ENCODE results near the gene TCP11L2.

DNA sequence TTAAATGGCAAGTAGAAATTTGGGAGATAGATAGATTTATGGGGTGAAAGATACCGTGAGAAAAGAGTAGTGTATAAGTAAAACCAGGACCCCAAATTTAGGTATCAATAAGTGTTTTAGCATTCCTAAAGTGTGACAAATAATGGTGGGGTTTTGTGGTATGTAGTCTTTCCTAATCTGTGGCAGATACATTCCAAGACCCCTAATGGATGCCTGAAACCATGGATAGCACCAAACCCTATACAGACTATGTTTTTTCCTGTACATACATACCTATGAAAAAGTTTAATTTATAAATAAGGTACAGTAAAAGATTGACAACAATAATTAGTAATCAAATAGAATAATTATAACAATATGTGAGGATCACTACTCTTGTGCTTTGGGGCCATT lies 14.4 kb upstream of the TCP11L2 start:
- TF ChIP-seq, protein P1, sequence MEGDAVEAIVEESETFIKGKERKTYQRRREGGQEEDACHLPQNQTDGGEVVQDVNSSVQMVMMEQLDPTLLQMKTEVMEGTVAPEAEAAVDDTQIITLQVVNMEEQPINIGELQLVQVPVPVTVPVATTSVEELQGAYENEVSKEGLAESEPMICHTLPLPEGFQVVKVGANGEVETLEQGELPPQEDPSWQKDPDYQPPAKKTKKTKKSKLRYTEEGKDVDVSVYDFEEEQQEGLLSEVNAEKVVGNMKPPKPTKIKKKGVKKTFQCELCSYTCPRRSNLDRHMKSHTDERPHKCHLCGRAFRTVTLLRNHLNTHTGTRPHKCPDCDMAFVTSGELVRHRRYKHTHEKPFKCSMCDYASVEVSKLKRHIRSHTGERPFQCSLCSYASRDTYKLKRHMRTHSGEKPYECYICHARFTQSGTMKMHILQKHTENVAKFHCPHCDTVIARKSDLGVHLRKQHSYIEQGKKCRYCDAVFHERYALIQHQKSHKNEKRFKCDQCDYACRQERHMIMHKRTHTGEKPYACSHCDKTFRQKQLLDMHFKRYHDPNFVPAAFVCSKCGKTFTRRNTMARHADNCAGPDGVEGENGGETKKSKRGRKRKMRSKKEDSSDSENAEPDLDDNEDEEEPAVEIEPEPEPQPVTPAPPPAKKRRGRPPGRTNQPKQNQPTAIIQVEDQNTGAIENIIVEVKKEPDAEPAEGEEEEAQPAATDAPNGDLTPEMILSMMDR (IDR thresholded peaks at IDR 0.05), result no peak
- TF ChIP-seq ZFX (IDR thresholded peaks at IDR 0.05; ENCODE audit: borderline replicate concordance), result no peak
